Nephron (organoid): Measurements from ENCODE around the gene S100A6.

Source experiments
- H3K27ac Mint-ChIP-seq, 3 experiments: 2 replicates each; pipeline ENCODE4 v1.8.0; 2020; ENCODE audit warnings: mixed read lengths in 3 of 3, mild to moderate bottlenecking in 2 of 3, moderate library complexity in 1 of 3
- H3K27me3 Mint-ChIP-seq: 2 replicates; pipeline ENCODE4 v1.8.0; 2021; ENCODE audit warnings: low read depth, mild to moderate bottlenecking, moderate library complexity, mixed read lengths
- H3K36me3 Mint-ChIP-seq: 2 replicates; pipeline ENCODE4 v1.8.0; 2020; ENCODE audit warnings: low read depth, mixed read lengths
- H3K4me1 Mint-ChIP-seq: 2 replicates; pipeline ENCODE4 v1.8.0; 2020; ENCODE audit warnings: mixed read lengths
- H3K4me3 Mint-ChIP-seq, 3 experiments: 2 replicates each; pipeline ENCODE4 v1.8.0; 2020; ENCODE audit warnings: mild to moderate bottlenecking in 3 of 3, mixed read lengths in 3 of 3, moderate library complexity in 2 of 3
- H3K9me3 Mint-ChIP-seq: 2 replicates; pipeline ENCODE4 v1.8.0; 2020; ENCODE audit warnings: mixed read lengths
- TF ChIP-seq, protein P1 (sequence below), 3 experiments: fragments of 200-600 bp; sonication (generic); IDR thresholded peaks; one replicate each; pipeline ENCODE4 v1.5.0; 2021; ENCODE audit warnings: antibody characterized with exemption in 3 of 3; ENCODE audit not compliant: unreplicated experiment in 3 of 3

S100A6 gene

DNA sequence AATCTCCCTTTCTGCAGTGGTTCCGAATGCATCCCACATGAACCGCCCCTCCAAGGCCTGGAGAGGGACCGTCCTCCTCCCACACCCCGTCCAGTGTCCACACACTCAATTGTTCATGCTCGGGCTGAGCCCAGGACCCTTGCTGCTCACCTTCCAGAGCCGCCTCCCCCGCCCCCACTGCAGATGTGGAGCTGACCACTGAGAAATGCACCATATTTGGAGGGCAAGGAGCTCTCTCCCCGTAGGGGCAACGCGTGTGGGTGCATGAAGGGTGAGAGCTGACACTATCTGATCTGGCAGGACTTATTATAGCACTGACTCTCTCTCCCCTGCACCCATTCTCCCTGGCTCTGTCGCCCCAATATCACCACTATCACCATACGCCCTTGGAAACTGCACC, 17.3 kb upstream of the S100A6 start:
- H3K27me3 Mint-ChIP-seq: peaks cover 2% of the 10 kb centered on the region
- peaks cover 53% of the 10 kb centered on the region for H3K4me1 Mint-ChIP-seq
- peak overlapping the region in 2 of 3 experiments; percentile 65 to 81 for H3K27ac Mint-ChIP-seq
- H3K9me3 Mint-ChIP-seq: no peaks in the 10 kb centered on the region
- TF ChIP-seq, protein P1, sequence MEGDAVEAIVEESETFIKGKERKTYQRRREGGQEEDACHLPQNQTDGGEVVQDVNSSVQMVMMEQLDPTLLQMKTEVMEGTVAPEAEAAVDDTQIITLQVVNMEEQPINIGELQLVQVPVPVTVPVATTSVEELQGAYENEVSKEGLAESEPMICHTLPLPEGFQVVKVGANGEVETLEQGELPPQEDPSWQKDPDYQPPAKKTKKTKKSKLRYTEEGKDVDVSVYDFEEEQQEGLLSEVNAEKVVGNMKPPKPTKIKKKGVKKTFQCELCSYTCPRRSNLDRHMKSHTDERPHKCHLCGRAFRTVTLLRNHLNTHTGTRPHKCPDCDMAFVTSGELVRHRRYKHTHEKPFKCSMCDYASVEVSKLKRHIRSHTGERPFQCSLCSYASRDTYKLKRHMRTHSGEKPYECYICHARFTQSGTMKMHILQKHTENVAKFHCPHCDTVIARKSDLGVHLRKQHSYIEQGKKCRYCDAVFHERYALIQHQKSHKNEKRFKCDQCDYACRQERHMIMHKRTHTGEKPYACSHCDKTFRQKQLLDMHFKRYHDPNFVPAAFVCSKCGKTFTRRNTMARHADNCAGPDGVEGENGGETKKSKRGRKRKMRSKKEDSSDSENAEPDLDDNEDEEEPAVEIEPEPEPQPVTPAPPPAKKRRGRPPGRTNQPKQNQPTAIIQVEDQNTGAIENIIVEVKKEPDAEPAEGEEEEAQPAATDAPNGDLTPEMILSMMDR (IDR thresholded peaks at IDR 0.05; ENCODE audit: unreplicated experiment in 3 of 3): no peak
- H3K4me3 Mint-ChIP-seq: no peak overlapping the region
- H3K36me3 Mint-ChIP-seq: no peaks in the 10 kb centered on the region

DNA sequence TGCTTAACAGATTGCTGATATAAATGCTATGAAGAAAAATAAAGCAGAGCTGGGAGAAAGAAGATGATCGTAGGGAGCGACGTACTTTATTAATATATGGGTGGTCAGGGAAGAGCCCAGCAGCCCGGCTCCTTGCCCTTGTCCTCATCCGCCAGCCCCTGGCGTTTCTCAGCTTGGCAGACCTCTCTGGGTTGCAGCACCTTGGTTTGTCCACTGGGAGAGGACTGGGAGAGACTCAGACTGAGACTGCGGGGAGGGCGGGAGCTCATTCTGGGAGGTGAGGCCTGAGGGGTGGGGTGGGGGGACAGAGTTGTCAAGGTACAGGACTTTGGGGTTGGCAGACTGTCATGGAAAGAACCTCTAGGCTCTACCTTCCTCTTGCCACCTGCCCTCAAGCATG, 16.5 kb upstream of the S100A6 start:
- Mint-ChIP-seq H3K4me1 (peaks cover 53% of the 10 kb centered on the region), H3K27ac (no peak overlapping the region), H3K9me3 (no peaks in the 10 kb centered on the region), H3K4me3 (no peak overlapping the region), H3K27me3 (peaks cover 7% of the 10 kb centered on the region), H3K36me3 (no peaks in the 10 kb centered on the region)
- TF ChIP-seq, protein P1 (IDR thresholded peaks at IDR 0.05; ENCODE audit: unreplicated experiment in 3 of 3): no peak

DNA sequence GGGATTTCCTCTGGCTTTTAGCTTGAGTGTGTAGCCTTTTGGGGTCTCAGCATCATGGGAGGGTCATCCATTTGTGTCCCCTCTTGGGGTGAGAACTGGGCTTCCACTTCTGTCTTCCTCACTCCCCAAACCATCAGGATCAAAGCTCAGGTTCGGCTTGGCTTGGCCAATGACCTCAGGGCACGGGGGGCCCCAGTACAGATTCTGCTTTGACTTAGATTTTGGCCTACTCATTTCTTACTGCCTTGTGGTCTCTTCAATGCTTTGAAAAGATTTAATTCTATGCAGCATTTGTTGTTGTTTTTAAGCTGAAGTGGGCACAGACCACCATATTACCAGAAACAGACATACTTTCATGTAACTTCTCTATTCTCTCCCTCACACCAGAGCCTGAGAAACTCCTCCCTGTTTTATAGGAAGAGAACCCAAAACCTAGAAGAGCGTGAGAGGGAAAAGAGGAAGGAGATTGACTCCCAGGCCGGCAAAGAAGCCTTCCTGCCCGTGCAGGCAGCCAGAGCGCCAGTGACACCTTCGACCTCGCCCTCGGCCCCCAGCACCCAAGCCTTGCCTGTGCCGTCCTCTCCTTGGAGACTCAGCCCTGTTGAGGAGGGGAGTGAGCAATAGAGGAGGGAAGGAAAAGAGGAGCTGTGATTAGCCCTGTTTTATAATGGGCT, 15.2 kb upstream of the S100A6 start:
- Mint-ChIP-seq H3K36me3 (no peaks in the 10 kb centered on the region), H3K4me3 (no peak overlapping the region), H3K4me1 (peaks cover 61% of the 10 kb centered on the region), H3K27me3 (peaks cover 7% of the 10 kb centered on the region), H3K27ac (peak overlapping the region; percentile 12 to 81 (median 63)), H3K9me3 (no peaks in the 10 kb centered on the region)
- TF ChIP-seq, protein P1 (IDR thresholded peaks at IDR 0.05; ENCODE audit: unreplicated experiment in 3 of 3): no peak

DNA sequence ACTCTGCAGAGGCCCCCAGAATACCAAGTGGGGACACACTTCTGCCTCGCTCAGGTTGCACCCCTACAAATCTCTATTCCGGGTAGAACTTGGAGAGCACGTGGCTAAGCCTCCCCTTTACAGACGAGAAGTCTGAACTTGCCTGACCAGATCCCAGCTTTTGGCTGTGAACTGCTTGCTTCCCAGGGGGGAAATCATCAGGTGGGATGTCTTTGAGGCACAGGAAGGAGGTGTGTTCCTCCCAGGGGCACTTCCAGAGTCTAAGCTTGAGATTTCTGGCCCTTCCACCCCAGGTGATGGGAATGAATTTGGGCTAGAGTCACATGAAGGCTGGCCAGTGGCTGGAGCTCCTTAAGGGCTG, 14.6 kb upstream of the S100A6 start:
- Mint-ChIP-seq H3K9me3 (no peaks in the 10 kb centered on the region), H3K27me3 (peaks cover 7% of the 10 kb centered on the region), H3K4me1 (peaks cover 64% of the 10 kb centered on the region), H3K27ac (peak overlapping the region; percentile 12 to 99 (median 84)), H3K36me3 (no peaks in the 10 kb centered on the region), H3K4me3 (no peak overlapping the region)
- TF ChIP-seq, protein P1 (IDR thresholded peaks at IDR 0.05; ENCODE audit: unreplicated experiment in 3 of 3): no peak

DNA sequence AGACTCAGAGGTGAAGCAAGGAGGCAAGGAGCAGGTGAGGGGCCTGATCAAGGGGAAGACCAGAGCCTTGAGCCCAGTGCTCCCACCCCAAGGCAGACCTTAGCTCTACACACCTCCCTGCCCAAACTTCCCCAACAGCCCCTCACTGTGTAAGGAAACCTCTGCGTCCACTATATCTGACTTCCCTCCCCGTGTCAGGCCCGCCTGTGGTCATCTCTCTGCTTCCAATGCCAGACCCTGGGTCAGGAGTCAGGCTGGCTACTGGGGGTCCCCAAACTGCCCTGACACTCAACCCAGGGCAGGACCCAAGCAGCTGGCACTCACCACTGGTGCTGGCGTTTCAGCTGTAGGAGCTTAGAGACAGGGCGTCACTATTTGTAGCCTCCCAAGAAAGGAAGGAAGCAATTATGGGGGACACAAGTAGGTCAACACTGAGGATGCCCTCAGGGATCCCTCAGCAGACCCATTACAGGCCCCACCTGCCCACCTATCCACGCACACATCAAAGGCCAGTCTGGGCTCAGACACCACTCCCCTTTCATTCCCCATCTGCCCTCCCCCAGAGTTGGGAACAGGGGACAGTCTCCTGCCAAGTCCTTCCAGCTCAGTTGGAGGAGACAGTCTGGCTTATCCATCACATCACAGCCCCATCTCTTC, 14.1 kb upstream of the S100A6 start:
- Mint-ChIP-seq H3K9me3 (no peaks in the 10 kb centered on the region), H3K27ac (peak overlapping the region; percentile 59 to 99 (median 84)), H3K27me3 (peaks cover 7% of the 10 kb centered on the region), H3K36me3 (no peaks in the 10 kb centered on the region), H3K4me3 (no peak overlapping the region), H3K4me1 (peaks cover 69% of the 10 kb centered on the region)
- TF ChIP-seq, protein P1 (IDR thresholded peaks at IDR 0.05; ENCODE audit: unreplicated experiment in 3 of 3): no peak
